Measurements from ENCODE around the gene RIPOR2. TPM values are rescaled to one million over a fixed set of nuclear protein-coding genes. Genes with fewer than 3 reads are reported as not detected.
A peak's percentile ranks its signal among the peaks of the same experiment; 100 is the strongest.

The RIPOR2 gene
- total and polyA plus RNA-seq, 10 of the 15 experiments (the other 5 are each of a cell fraction or from before 2014, with no cell fraction given) = 22.2 to 48.2 (median 34.7) TPM

DNA sequence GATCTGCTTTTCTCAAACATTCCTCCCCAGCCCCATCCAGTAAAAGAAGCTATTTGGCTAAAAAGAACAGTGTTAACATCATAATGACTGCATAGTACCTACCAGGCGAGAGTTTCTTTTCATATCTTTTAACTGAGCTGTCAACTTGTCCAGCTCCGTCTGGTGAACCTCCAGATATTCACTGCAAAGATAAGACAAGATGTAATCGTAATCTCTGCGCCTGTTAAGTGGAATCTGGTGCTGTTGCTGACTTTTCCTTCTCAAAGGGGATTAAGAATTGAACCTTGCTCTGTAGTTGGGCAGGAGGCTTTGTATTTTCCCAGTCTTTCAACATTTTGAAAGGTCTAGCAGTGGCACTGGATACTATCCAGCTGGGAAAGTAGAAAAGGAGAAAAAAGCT, 63.0 kb downstream of the RIPOR2 start:
- Histone ChIP-seq H2AFZ (ENCODE audit: control insufficient read depth, low read depth, low read length) (no peak overlapping the region), H3K9ac (ENCODE audit: control insufficient read depth, insufficient read depth, low read length) (no peak overlapping the region), H3K4me3 (no peak overlapping the region), H3K27ac (ENCODE audit: control insufficient read depth, insufficient read depth) (no peak overlapping the region), H3K36me3 (ENCODE audit: control insufficient read depth in 2 of 2, insufficient read depth in 2 of 2, low read length in 1 of 2) (peaks cover 4 to 22% of the 10 kb centered on the region in 2 experiments), H3K27me3 (replicated peaks in 1 of 2; ENCODE audit: control insufficient read depth in 2 of 2, insufficient read depth in 2 of 2, low read length in 1 of 2) (no peaks in the 10 kb centered on the region), H4K20me1 (ENCODE audit: control insufficient read depth, insufficient read depth) (no peaks in the 10 kb centered on the region; the same call in 1 of the 2 replicates), H3K9me3 (replicated peaks; ENCODE audit: control insufficient read depth, insufficient read depth, low read length) (peaks cover 6% of the 10 kb centered on the region; the same call in 2 of the 3 replicates), H3K4me2 (ENCODE audit: control insufficient read depth, insufficient read depth) (no peak overlapping the region), H3K79me2 (ENCODE audit: control insufficient read depth, insufficient read depth, low read length) (no peaks in the 10 kb centered on the region), H3K4me1 (ENCODE audit: control insufficient read depth, insufficient read depth, low read length) (no peaks in the 10 kb centered on the region)
- 95% methylated on average over 4 of the region's 4 CpGs for WGBS (ENCODE audit: insufficient coverage, insufficient replicate concordance, low lambda C conversion rate, missing lambda C conversion rate)
- SMC1A ChIA-PET (ENCODE audit: uncharacterized antibody, unreplicated experiment) = interaction anchor here (1.0 to 2.1 kb wide), 5 partner anchors 13 to 145 kb away, joined by 3 to 5 read pairs (median 4); no protein-coding TSS in a partner anchor
- in situ Hi-C loops (cut with MboI) = no loop called here
- RAD21 ChIA-PET (ENCODE audit: unreplicated experiment) = interaction anchor here (1.5 kb wide), 1 partner anchor 174 kb away, joined by 3 read pairs; no protein-coding TSS in a partner anchor
- peak; percentile 49 for FAIRE-seq
- POLR2A ChIA-PET = no interaction called here
- no peak for DNase-seq (ENCODE audit: low read depth, low spot score)
- no TSS peak for BruUV-seq (replicated peaks)
- CTCF ChIA-PET = interaction anchor here (0.9 to 1.3 kb wide), 3 partner anchors 15 to 119 kb away, joined by 3 to 5 read pairs (median 5); no protein-coding TSS in a partner anchor
- no peak for TF ChIP-seq MTA3 (IDR thresholded peaks at IDR 0.05; ENCODE audit: borderline replicate concordance, low read length)
- TF ChIP-seq HDGF (IDR thresholded peaks at IDR 0.05) = no peak
- no peak for ATAC-seq
- intact Hi-C loops (cut with micrococcal nuclease; ENCODE audit: unreplicated experiment) = no loop called here

DNA sequence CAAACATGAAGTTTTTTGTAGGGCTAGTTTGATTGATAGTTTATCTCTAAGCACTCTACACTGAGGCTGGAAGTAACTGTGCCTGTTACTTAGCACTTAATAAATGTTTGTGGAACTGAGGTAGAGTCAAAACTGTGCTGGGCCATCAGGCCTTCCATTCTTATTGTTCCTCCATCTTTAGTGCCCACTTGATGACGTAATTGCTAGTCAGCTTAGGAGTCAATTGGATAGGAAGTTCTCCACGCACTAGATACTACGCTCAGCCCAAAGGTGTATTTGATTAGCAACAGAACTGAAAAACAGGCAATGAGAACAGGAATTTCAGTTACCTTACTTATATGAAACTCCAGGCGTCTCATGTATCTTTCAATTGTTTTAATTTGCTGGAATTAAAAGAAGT, 67.0 kb downstream of the RIPOR2 start:
- 99% methylated on average over 4 of the region's 4 CpGs for WGBS (ENCODE audit: insufficient coverage, insufficient replicate concordance, low lambda C conversion rate, missing lambda C conversion rate)
- no peaks in the 10 kb centered on the region for H4K20me1 ChIP-seq (ENCODE audit: control insufficient read depth, insufficient read depth)
- no peak overlapping the region for H3K27ac ChIP-seq (ENCODE audit: control insufficient read depth, insufficient read depth)
- POLR2A ChIA-PET = no interaction called here
- H3K27me3 ChIP-seq (replicated peaks in 1 of 2; ENCODE audit: control insufficient read depth in 2 of 2, insufficient read depth in 2 of 2, low read length in 1 of 2) = no peaks in the 10 kb centered on the region
- H3K79me2 ChIP-seq (ENCODE audit: control insufficient read depth, insufficient read depth, low read length) = no peaks in the 10 kb centered on the region
- H3K36me3 ChIP-seq (ENCODE audit: control insufficient read depth in 2 of 2, insufficient read depth in 2 of 2, low read length in 1 of 2) = peaks cover 1 to 12% of the 10 kb centered on the region in 2 experiments
- RAD21 ChIA-PET (ENCODE audit: unreplicated experiment) = interaction anchor here (1.1 to 1.2 kb wide), 2 partner anchors 10 to 123 kb away, joined by 3 read pairs; no protein-coding TSS in a partner anchor
- no peak for FAIRE-seq
- no peak for DNase-seq (ENCODE audit: low read depth, low spot score)
- in situ Hi-C loops (cut with MboI) (no loop called here), intact Hi-C loops (cut with micrococcal nuclease; ENCODE audit: unreplicated experiment) (no loop called here)
- H3K9ac ChIP-seq (ENCODE audit: control insufficient read depth, insufficient read depth, low read length) = no peak overlapping the region
- no peak overlapping the region for H3K4me2 ChIP-seq (ENCODE audit: control insufficient read depth, insufficient read depth)
- H3K9me3 ChIP-seq (replicated peaks; ENCODE audit: control insufficient read depth, insufficient read depth, low read length) = no peaks in the 10 kb centered on the region
- CTCF ChIA-PET = interaction anchor here (1.0 to 1.5 kb wide), 3 partner anchors 11 to 123 kb away, joined by 4 read pairs; no protein-coding TSS in a partner anchor
- no peak for ATAC-seq
- SMC1A ChIA-PET (ENCODE audit: uncharacterized antibody, unreplicated experiment) = no interaction called here
- H3K4me1 ChIP-seq (ENCODE audit: control insufficient read depth, insufficient read depth, low read length) = no peaks in the 10 kb centered on the region
- no TSS peak for BruUV-seq (replicated peaks)
- no peak overlapping the region for H2AFZ ChIP-seq (ENCODE audit: control insufficient read depth, low read depth, low read length)
- TF ChIP-seq HDGF (IDR thresholded peaks at IDR 0.05) (no peak), BCL11A (IDR thresholded peaks at IDR 0.05; ENCODE audit: low read depth, low read length) (no peak)
- TF ChIP-seq, protein P1, sequence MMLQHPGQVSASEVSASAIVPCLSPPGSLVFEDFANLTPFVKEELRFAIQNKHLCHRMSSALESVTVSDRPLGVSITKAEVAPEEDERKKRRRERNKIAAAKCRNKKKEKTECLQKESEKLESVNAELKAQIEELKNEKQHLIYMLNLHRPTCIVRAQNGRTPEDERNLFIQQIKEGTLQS (IDR thresholded peaks at IDR 0.05; ENCODE audit: borderline replicate concordance, extremely low read depth, low read depth, low read length) = no peak
- no peak overlapping the region for H3K4me3 ChIP-seq
